ENCODE measurements around the gene SPRR5. TPM values are rescaled to one million over a fixed set of nuclear protein-coding genes. Genes with fewer than 3 reads are reported as not detected.

SPRR5 gene
- total and polyA plus RNA-seq, 4 donors = not detected

- no peak for TF ChIP-seq REST (IDR thresholded peaks at IDR 0.05)
Measured at GRCh38 chr1:152960452-152961044, 13.5 kb downstream of the SPRR5 start (continued).

GRCh38 chr1:152961226-152961891 is 14.4 kb downstream of the SPRR5 start:
- H3K9ac ChIP-seq (ENCODE audit: low read depth in 1 of 2, low read length in 2 of 2) = no peak overlapping the region

GRCh38 chr1:152962876-152963415 is 15.9 kb downstream of the SPRR5 start:
- Histone ChIP-seq H3K27me3 (ENCODE audit: control insufficient read depth in 4 of 4, insufficient read depth in 4 of 4, low read length in 3 of 4) (no peaks in the 10 kb centered on the region), H3K36me3 (ENCODE audit: control insufficient read depth in 4 of 4, insufficient read depth in 3 of 4, low read depth in 1 of 4, low read length in 3 of 4) (no peaks in the 10 kb centered on the region), H3K4me1 (ENCODE audit: control insufficient read depth in 4 of 4, insufficient read depth in 4 of 4, low read length in 3 of 4) (peaks cover 0 to 14% (median 11%) of the 10 kb centered on the region in 4 donors), H3K4me3 (ENCODE audit: low read depth in 1 of 3, low read length in 3 of 3) (no peak overlapping the region), H3K9me3 (ENCODE audit: control insufficient read depth in 4 of 4, low read length in 3 of 4) (no peaks in the 10 kb centered on the region), H3K27ac (ENCODE audit: low read depth in 1 of 2, low read length in 2 of 2) (no peak overlapping the region), H3K9ac (ENCODE audit: low read depth in 1 of 2, low read length in 2 of 2) (no peak overlapping the region)
- DNase-seq (ENCODE audit: low spot score) = no peak
- WGBS = 82% methylated on average over 2 of the region's 2 CpGs
- no peak for TF ChIP-seq GABPA (IDR thresholded peaks at IDR 0.05 in 1 of 2, conservative IDR thresholded peaks at IDR 0.05 in 1 of 2)
- no peak for TF ChIP-seq TAF1 (conservative IDR thresholded peaks at IDR 0.05)
- no peak for TF ChIP-seq MAX (IDR thresholded peaks at IDR 0.05)
- TF ChIP-seq ZBTB33 (IDR thresholded peaks at IDR 0.05) = no peak
- TF ChIP-seq CTCF (IDR thresholded peaks at IDR 0.05; ENCODE audit: low read depth, low read length, missing input control) = no peak
- TF ChIP-seq RAD21 (IDR thresholded peaks at IDR 0.05) = no peak
- TF ChIP-seq FOXA1 (IDR thresholded peaks at IDR 0.05) = no peak
- no peak for TF ChIP-seq NR2F2 (IDR thresholded peaks at IDR 0.05)
- no peak for TF ChIP-seq EGR1 (IDR thresholded peaks at IDR 0.05; ENCODE audit: low read depth in 2 of 2)
- TF ChIP-seq FOXA2 (IDR thresholded peaks at IDR 0.05) = no peak

More at GRCh38 chr1:152961226-152961891, 14.4 kb downstream of the SPRR5 start:
- no peak overlapping the region for H3K27ac ChIP-seq (ENCODE audit: low read depth in 1 of 2, low read length in 2 of 2)
- H3K9me3 ChIP-seq (ENCODE audit: control insufficient read depth in 4 of 4, low read length in 3 of 4) = no peaks in the 10 kb centered on the region
- DNase-seq (ENCODE audit: low spot score) = no peak
- H3K27me3 ChIP-seq (ENCODE audit: control insufficient read depth in 4 of 4, insufficient read depth in 4 of 4, low read length in 3 of 4) = no peaks in the 10 kb centered on the region
- no peaks in the 10 kb centered on the region for H3K36me3 ChIP-seq (ENCODE audit: control insufficient read depth in 4 of 4, insufficient read depth in 3 of 4, low read depth in 1 of 4, low read length in 3 of 4)
- H3K4me1 ChIP-seq (ENCODE audit: control insufficient read depth in 4 of 4, insufficient read depth in 4 of 4, low read length in 3 of 4) = peaks cover 0 to 14% (median 11%) of the 10 kb centered on the region in 4 donors
- 91% methylated on average over 7 of the region's 7 CpGs for WGBS
- no peak for TF ChIP-seq REST (IDR thresholded peaks at IDR 0.05)
- TF ChIP-seq HNF4G (IDR thresholded peaks at IDR 0.05) = no peak
- TF ChIP-seq RXRA (IDR thresholded peaks at IDR 0.05) = no peak
- no peak overlapping the region for H3K4me3 ChIP-seq (ENCODE audit: low read depth in 1 of 3, low read length in 3 of 3)

Measured in liver (tissue), 9 donors.